Right cardiac atrium (tissue), 5 donors: ENCODE data around the gene DNAAF9. TPM values are rescaled to one million over a fixed set of nuclear protein-coding genes. Genes with fewer than 3 reads are reported as not detected.

Source experiments
- ATAC-seq, 2 donors: fragments of 200-7000 bp; cut with Tn5 transposase; one replicate each; pipeline versions ENCODE4 v1.8.0 to v1.9.1; 2020; ENCODE audit warnings: moderate library complexity in 2 of 2, mild to moderate bottlenecking in 1 of 2
- DNase-seq, 3 donors: peaks; one replicate each; pipeline ENCODE4 v3.0.0-alpha.2; 2020
- H3K27ac ChIP-seq: one replicate; pipeline ENCODE4 v1.5.1; 2013; ENCODE audit warnings: mild to moderate bottlenecking, low read length, control low read depth, moderate library complexity
- H3K27me3 ChIP-seq: one replicate; pipeline ENCODE4 v1.6.1; 2013; ENCODE audit not compliant: control insufficient read depth, insufficient read depth
- H3K4me1 ChIP-seq: one replicate; pipeline ENCODE4 v1.6.1; 2013; ENCODE audit warnings: low read length; ENCODE audit not compliant: control insufficient read depth, insufficient read depth
- H3K4me3 ChIP-seq: one replicate; pipeline ENCODE4 v1.5.1; 2013; ENCODE audit warnings: low read length, control low read depth
- H3K9me3 ChIP-seq: one replicate; pipeline ENCODE4 v1.6.1; 2013; ENCODE audit warnings: low read length; ENCODE audit not compliant: control insufficient read depth
- WGBS: extraction: QIAGEN DNeasy Blood & Tissue Kit; methylation state at CpG from one replicate; pipeline ENCODE4 v1.1.7; 2013; 5-methylcytosine and 5-hydroxymethylcytosine counted together
- intact Hi-C, 4 donors: fragments of 100-400 bp; cut with DNase I; formaldehyde crosslinking; loops; one replicate each; pipeline versions ENCODE4 v1.11.0 to v1.14.0; 2022 to 2023
- long read RNA-seq, 4 donors: library from polyadenylated mRNA; unstranded; transcript quantifications; one replicate each; pipeline ENCODE4 v2.0.0, GENCODE V29; 2020 to 2021
- polyA plus RNA-seq: library from polyadenylated mRNA; stranded (reverse); fragments of 200-250 nt; gene quantifications from one replicate; pipeline ENCODE4 v1.2.3, GENCODE V29; 2013
- total RNA-seq, 4 donors: library from RNA; stranded (reverse); fragmentation: NEBNext Ultra II Directional; extraction: Animal tissue kit (Norgen Biotek cat#: 25700); gene quantifications; one replicate each; pipeline ENCODE4 v1.2.1, GENCODE V29; 2021
- donor health status: healthy with polysubstance abuse.
- donor health status: DM: no; HTN: yes; CAD: no.
- donor health status: DM: no; HTN: no; CAD: no.
- donor health status: DM: no; HTN: yes; CAD: no; lungs with severe emphysema.
- donor health status: DM: yes; HTN: yes; CAD: no.

The DNAAF9 gene
- total RNA-seq = 10 to 100 TPM; 15.3 to 18.9 (median 16.0) TPM
- 7.2 TPM for polyA plus RNA-seq
- long read RNA-seq, donor 1, full-length matches to known transcripts = 3 of 21 reads
- long read RNA-seq, donor 1, partial matches to known transcripts = 10 of 21 reads
- long read RNA-seq, donor 1, other reads (novel, unspliced or antisense) = 8 of 21 reads
- long read RNA-seq, donor 2, partial matches to known transcripts = 0 of 5 reads
- long read RNA-seq, donor 2, other reads (novel, unspliced or antisense) = 5 of 5 reads
- long read RNA-seq, donor 3, full-length matches to known transcripts = 10 of 37 reads
- long read RNA-seq, donor 3, partial matches to known transcripts = 8 of 37 reads
- long read RNA-seq, donor 3, other reads (novel, unspliced or antisense) = 19 of 37 reads
- long read RNA-seq, donor 4, full-length matches to known transcripts = 6 of 15 reads
- long read RNA-seq, donor 4, partial matches to known transcripts = 7 of 15 reads
- long read RNA-seq, donor 4, other reads (novel, unspliced or antisense) = 2 of 15 reads

GRCh38 chr20:3407040-3407770, at the start of gene DNAAF9:
Gene DNAAF9 (minus strand): TSS chr20:3407669. CDS start chr20:3407557, 112 bp downstream.
- DNase-seq (peak; percentile 68 to 91 (median 84)), ATAC-seq (peak; percentile 53 to 70)
- 1% methylated on average over 71 of the region's 71 CpGs for WGBS
- no peaks in the 10 kb centered on the region for H3K9me3 ChIP-seq
- H3K27me3 ChIP-seq = no peaks in the 10 kb centered on the region
- peak within 1 kb of the TSS; percentile 99 for H3K4me3 ChIP-seq
- H3K4me1 ChIP-seq = no peaks in the 10 kb centered on the region
- peak within 1 kb of the TSS; percentile 96 for H3K27ac ChIP-seq
- intact Hi-C loops = no loop called here

- Histone ChIP-seq H3K27ac (no peak overlapping the region), H3K4me3 (no peak overlapping the region), H3K4me1 (no peaks in the 10 kb centered on the region), H3K27me3 (no peaks in the 10 kb centered on the region), H3K9me3 (no peaks in the 10 kb centered on the region)
- 67% methylated on average over 4 of the region's 4 CpGs for WGBS
- intact Hi-C loops = no loop called here
- DNase-seq = no peak
- ATAC-seq = no peak
These were observed 49.2 kb upstream of the DNAAF9 start for GRCh38 chr20:3456648-3457047.

DNA sequence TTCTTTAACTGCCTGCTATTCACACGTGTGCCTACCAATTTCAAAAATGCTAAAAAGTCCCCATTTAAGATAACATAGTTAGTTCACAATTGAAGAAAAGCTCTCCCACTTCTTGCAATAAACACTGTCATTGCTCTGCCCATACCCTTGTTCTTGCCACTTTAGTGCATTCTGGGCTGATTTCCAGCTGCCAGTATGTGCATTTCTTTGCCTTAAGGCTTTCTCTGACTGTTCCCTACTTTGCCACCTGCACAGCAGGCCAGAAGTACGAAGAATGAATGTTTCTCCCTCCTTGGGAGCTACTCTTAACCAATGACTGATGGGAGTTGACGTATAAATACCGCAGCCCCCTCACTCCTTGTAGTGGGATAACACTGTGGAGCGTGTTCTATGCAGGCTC, 47.4 kb upstream of the DNAAF9 start:
- 65% methylated on average over 5 of the region's 5 CpGs for WGBS
- no peak overlapping the region for H3K27ac ChIP-seq
- intact Hi-C loops = no loop called here

GRCh38 chr20:3452690-3453089, 45.2 kb upstream of the DNAAF9 start:
- ATAC-seq (no peak), DNase-seq (no peak)
- no peak overlapping the region for H3K4me3 ChIP-seq
- H3K4me1 ChIP-seq = no peaks in the 10 kb centered on the region
- intact Hi-C loops = no loop called here
- H3K9me3 ChIP-seq = no peaks in the 10 kb centered on the region
- no peaks in the 10 kb centered on the region for H3K27me3 ChIP-seq
- WGBS = 82% methylated on average over 4 of the region's 4 CpGs
- no peak overlapping the region for H3K27ac ChIP-seq

More for the DNA sequence above, 47.4 kb upstream of the DNAAF9 start:
- ATAC-seq (no peak), DNase-seq (no peak)
- Histone ChIP-seq H3K27me3 (no peaks in the 10 kb centered on the region), H3K4me3 (no peak overlapping the region), H3K4me1 (no peaks in the 10 kb centered on the region), H3K9me3 (no peaks in the 10 kb centered on the region)

DNA sequence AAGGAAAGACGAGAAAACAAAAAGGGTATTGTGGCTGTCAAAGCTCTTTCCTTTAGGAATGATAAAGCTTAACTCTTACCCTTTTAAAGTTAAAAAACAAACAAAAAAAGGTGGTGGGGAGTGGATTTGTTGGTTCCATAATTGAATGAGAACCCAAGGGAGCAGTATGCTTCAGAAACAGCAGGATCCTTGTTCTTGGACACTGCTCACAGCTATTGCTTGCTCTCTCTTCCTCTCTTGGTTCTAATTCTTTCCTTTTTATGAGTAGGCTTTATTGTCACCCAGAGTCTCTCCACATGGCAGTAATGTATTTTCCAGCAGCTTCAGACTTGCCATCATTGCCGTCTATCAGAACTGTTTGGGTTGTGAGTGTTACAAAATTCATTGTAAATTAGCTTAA, 44.7 kb upstream of the DNAAF9 start:
- WGBS = 63% methylated on average over 2 of the region's 2 CpGs

DNA sequence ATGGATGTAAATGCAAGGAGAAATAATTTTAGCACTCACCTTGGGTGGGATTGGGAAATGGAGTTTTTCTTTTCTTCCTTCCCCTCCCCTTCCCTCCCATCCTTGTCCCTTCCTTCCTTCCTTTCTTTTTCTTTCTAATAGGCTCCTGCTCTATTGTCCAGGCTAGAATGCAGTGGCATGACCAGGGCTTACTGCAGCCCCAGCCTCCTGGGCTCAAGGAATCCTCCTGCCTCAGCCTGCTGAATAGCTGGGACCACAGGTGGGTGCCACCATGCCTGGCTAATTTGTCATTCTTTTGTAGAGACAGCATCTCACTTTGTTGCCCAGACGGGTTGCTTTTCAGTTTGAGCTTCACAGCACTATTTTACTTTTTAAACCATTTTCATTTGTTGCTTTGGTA, 41.9 kb upstream of the DNAAF9 start:
- 69% methylated on average over 1 of the region's 1 CpG for WGBS
- DNase-seq = no peak
- ATAC-seq = no peak
- Histone ChIP-seq H3K27ac (no peak overlapping the region), H3K4me1 (no peaks in the 10 kb centered on the region), H3K9me3 (no peaks in the 10 kb centered on the region), H3K4me3 (no peak overlapping the region), H3K27me3 (no peaks in the 10 kb centered on the region)
- intact Hi-C loops = no loop called here

More for the DNA sequence above, 44.7 kb upstream of the DNAAF9 start:
- no peak for ATAC-seq
- intact Hi-C loops = no loop called here
- H3K27ac ChIP-seq = no peak overlapping the region
- no peaks in the 10 kb centered on the region for H3K9me3 ChIP-seq
- H3K4me1 ChIP-seq = no peaks in the 10 kb centered on the region
- no peak for DNase-seq
- H3K27me3 ChIP-seq = no peaks in the 10 kb centered on the region
- no peak overlapping the region for H3K4me3 ChIP-seq

- 82% methylated on average over 2 of the region's 2 CpGs for WGBS
- DNase-seq (no peak), ATAC-seq (no peak)
- no peak overlapping the region for H3K27ac ChIP-seq
- no peaks in the 10 kb centered on the region for H3K9me3 ChIP-seq
- no peak overlapping the region for H3K4me3 ChIP-seq
- intact Hi-C loops = no loop called here
- H3K27me3 ChIP-seq = no peaks in the 10 kb centered on the region
- H3K4me1 ChIP-seq = no peaks in the 10 kb centered on the region
These were observed 39.9 kb upstream of the DNAAF9 start for GRCh38 chr20:3447321-3447720.

DNA sequence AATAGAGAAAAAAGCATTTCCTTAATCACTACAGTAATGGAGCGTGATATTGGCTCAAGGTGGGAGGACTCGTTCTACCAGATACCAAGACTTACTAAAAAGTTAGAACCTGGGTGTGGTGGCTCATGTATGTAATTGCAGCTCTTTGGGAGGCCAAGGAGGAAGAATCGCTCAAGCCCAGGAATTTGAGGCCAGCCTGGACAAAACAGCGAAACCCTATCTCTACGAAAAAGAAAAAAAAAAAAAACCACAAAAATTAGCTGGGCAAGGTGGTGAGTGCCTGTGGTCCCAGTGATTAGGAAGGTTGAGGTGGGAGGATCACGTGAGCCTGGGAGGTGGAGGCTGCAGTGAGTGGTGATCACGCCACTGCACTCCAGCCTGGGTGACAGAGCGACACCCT, 39.3 kb upstream of the DNAAF9 start:
- Histone ChIP-seq H3K9me3 (no peaks in the 10 kb centered on the region), H3K4me3 (no peak overlapping the region), H3K4me1 (no peaks in the 10 kb centered on the region), H3K27me3 (no peaks in the 10 kb centered on the region), H3K27ac (no peak overlapping the region)
- DNase-seq (no peak), ATAC-seq (no peak)
- WGBS = 89% methylated on average over 8 of the region's 8 CpGs
- intact Hi-C loops = no loop called here

DNA sequence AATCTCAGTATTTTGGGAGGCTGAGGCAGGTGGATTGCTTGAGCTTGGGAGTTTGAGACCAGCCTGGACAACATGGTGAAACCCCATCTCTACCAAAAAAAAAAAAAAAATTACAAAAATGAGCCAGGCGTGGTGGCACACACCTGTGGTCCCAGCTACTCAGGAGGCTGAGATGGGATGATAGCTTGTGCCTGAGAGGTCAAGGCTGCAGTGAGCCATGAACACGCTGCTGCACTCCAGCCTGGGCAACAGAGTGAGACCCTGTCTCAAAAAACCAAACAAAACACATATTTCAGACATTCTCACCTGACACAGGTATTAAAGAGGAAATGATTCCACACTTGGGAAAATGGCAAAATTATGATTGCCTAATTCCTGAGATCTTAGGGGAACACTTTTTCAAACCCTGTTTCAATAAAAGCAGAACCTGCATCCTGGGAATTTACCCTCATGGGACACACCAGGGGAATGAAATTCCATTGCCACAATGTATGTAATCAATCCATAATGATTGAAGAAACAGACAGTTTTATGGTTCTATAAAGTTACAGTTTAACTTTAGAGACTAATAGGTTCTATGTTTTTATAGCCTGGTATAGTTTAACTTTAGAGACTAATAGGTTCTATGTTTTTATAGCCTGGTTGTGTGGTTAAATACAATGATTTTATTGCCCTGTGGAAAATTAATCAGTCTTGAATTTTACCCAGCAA, 29.6 kb upstream of the DNAAF9 start:
- no peak overlapping the region for H3K27ac ChIP-seq
- no peaks in the 10 kb centered on the region for H3K27me3 ChIP-seq

DNA sequence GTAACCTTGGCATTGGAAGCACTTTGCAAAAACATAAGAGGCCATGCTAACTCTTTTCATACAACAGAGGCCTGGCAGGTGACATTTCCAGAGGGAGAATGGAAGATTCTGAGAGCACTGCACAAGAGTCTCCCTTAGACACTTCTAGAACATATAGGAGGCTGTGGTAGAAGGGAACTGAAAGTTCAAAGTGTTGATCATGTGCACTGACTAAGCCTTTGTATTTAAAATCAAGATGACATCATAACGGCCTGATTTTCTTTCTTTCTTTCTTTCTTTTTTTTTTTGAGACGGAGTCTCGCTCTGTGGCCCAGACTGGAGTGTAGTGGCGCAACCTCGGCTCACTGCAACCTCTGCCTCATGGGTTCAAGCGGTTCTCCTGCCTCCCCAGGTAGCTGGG, 26.8 kb upstream of the DNAAF9 start:
- intact Hi-C loops = no loop called here
- WGBS = 87% methylated on average over 6 of the region's 6 CpGs
- Histone ChIP-seq H3K27me3 (no peaks in the 10 kb centered on the region), H3K27ac (no peak overlapping the region), H3K4me1 (no peaks in the 10 kb centered on the region), H3K4me3 (no peak overlapping the region), H3K9me3 (no peaks in the 10 kb centered on the region)
- ATAC-seq (no peak), DNase-seq (no peak)

More for the DNA sequence above, 29.6 kb upstream of the DNAAF9 start:
- 89% methylated on average over 2 of the region's 2 CpGs for WGBS
- DNase-seq (no peak), ATAC-seq (no peak)
- Histone ChIP-seq H3K9me3 (no peaks in the 10 kb centered on the region), H3K4me1 (no peaks in the 10 kb centered on the region), H3K4me3 (no peak overlapping the region)
- intact Hi-C loops = no loop called here

GRCh38 chr20:3433744-3434143, 26.3 kb upstream of the DNAAF9 start:
- Histone ChIP-seq H3K27ac (no peak overlapping the region), H3K4me3 (no peak overlapping the region), H3K9me3 (no peaks in the 10 kb centered on the region), H3K27me3 (no peaks in the 10 kb centered on the region), H3K4me1 (no peaks in the 10 kb centered on the region)
- intact Hi-C loops = no loop called here
- DNase-seq (no peak), ATAC-seq (no peak)
- WGBS = 72% methylated on average over 3 of the region's 3 CpGs
